Glutamatergic neuron (in vitro differentiated cells): ENCODE measurements around the gene FSD2. TPM values are rescaled to one million over a fixed set of nuclear protein-coding genes. Genes with fewer than 3 reads are reported as not detected.

ENCODE experiments used
- DNase-seq: peaks from one replicate; pipeline ENCODE4 v3.0.0; 2022
- H3K27ac Mint-ChIP-seq: one replicate; pipeline ENCODE4 v1.8.0; 2020; ENCODE audit warnings: mild to moderate bottlenecking, mixed read lengths, inconsistent platforms; ENCODE audit not compliant: unreplicated experiment
- H3K27me3 Mint-ChIP-seq: one replicate; pipeline ENCODE4 v1.8.0; 2020; ENCODE audit warnings: mild to moderate bottlenecking, moderate library complexity, mixed read lengths, inconsistent platforms; ENCODE audit not compliant: unreplicated experiment
- H3K36me3 Mint-ChIP-seq: one replicate; pipeline ENCODE4 v1.8.0; 2020; ENCODE audit warnings: mild to moderate bottlenecking, mixed read lengths, inconsistent platforms; ENCODE audit not compliant: unreplicated experiment
- H3K4me1 Mint-ChIP-seq: one replicate; pipeline ENCODE4 v1.8.0; 2020; ENCODE audit warnings: mild to moderate bottlenecking, low read depth, mixed read lengths, inconsistent platforms; ENCODE audit not compliant: unreplicated experiment
- H3K4me3 Mint-ChIP-seq: one replicate; pipeline ENCODE4 v1.8.0; 2020; ENCODE audit warnings: mild to moderate bottlenecking, mixed read lengths, inconsistent platforms; ENCODE audit not compliant: unreplicated experiment
- H3K9me3 Mint-ChIP-seq: one replicate; pipeline ENCODE4 v1.8.0; 2020; ENCODE audit warnings: mild to moderate bottlenecking, moderate library complexity, mixed read lengths, inconsistent platforms; ENCODE audit not compliant: unreplicated experiment
- total RNA-seq: library from RNA; stranded (reverse); fragmentation: NEBNext Ultra II Directional; extraction: Animal tissue kit (Norgen Biotek cat#: 25700); gene quantifications from one replicate; pipeline ENCODE4 v1.2.1, GENCODE V29; 2021; ENCODE audit not compliant: unreplicated experiment
- TF ChIP-seq, protein P1 (sequence below): fragments of 200-600 bp; sonication (generic); IDR thresholded peaks from one replicate; pipeline ENCODE4 v1.5.0; 2021; ENCODE audit not compliant: partially characterized antibody, unreplicated experiment

Gene FSD2
- total RNA-seq, 1 donor from 2014 or later, result not detected

DNA sequence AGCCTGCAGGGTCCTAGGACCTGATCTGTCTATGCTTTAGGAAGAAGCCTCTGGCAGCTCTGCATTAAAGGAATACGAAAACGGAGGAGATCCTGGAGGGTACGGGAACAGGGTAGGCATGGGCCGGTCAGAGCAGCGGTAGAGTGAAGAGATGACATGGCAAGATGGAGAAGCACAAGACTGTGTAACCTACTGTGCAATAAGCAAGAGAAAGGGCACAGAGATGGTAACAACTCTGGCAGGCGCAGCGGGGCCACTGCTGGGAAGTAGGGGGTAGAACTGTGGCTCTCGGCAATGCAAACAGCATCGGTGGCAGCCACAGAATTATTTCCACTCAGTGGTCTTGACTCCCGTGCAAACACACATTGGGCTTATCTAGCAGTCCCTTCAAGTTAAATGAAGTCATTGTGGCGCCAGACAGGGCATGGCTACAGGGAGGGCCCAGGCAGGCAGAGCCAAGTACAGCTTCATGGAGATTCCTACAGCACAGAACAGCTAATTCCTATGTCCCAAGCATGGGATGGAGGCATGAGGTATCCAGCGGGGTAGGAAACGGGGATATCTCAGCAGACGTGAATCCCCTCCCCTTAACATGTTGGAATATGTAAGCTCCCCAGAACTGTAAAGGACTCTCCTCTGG lies 32.3 kb upstream of the FSD2 start:
- Mint-ChIP-seq H3K27me3 (no peaks in the 10 kb centered on the region), H3K4me1 (no peaks in the 10 kb centered on the region), H3K4me3 (no peak overlapping the region), H3K27ac (no peak overlapping the region), H3K36me3 (peaks cover 7% of the 10 kb centered on the region), H3K9me3 (peaks cover 2% of the 10 kb centered on the region)
- DNase-seq, result no peak
- TF ChIP-seq, protein P1, sequence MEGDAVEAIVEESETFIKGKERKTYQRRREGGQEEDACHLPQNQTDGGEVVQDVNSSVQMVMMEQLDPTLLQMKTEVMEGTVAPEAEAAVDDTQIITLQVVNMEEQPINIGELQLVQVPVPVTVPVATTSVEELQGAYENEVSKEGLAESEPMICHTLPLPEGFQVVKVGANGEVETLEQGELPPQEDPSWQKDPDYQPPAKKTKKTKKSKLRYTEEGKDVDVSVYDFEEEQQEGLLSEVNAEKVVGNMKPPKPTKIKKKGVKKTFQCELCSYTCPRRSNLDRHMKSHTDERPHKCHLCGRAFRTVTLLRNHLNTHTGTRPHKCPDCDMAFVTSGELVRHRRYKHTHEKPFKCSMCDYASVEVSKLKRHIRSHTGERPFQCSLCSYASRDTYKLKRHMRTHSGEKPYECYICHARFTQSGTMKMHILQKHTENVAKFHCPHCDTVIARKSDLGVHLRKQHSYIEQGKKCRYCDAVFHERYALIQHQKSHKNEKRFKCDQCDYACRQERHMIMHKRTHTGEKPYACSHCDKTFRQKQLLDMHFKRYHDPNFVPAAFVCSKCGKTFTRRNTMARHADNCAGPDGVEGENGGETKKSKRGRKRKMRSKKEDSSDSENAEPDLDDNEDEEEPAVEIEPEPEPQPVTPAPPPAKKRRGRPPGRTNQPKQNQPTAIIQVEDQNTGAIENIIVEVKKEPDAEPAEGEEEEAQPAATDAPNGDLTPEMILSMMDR, result no peak

DNA sequence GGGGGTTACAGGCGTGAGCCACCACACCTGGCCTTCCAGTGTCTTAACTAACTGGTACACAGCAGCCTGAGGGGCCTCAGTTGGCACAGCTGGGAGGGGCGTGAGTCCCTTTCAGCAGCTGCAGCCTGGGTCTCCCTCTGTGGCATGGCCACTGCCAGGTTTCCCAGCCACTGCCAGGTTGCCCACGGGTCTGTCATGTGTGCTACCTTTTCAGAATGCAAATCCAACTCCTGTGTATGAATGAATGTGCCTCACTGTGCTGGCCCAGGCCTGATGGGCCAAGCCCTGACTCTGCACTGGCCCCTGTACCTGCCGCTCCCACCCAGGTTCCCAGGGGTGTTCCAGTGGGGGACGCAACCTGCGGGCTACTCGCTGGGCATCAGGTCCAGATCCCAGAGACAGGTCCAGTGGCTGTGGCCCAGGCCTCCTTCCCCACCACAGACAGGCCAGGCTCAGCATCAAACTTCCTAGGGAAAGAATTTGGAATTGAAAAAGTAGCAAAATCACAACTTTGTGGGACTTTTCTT lies 29.6 kb upstream of the FSD2 start:
- H3K36me3 Mint-ChIP-seq, result peaks cover 7% of the 10 kb centered on the region
- H3K4me3 Mint-ChIP-seq, result no peak overlapping the region
- DNase-seq, result no peak
- no peaks in the 10 kb centered on the region for H3K9me3 Mint-ChIP-seq
- no peaks in the 10 kb centered on the region for H3K4me1 Mint-ChIP-seq
- TF ChIP-seq, protein P1, result no peak
- no peaks in the 10 kb centered on the region for H3K27me3 Mint-ChIP-seq
- no peak overlapping the region for H3K27ac Mint-ChIP-seq

DNA sequence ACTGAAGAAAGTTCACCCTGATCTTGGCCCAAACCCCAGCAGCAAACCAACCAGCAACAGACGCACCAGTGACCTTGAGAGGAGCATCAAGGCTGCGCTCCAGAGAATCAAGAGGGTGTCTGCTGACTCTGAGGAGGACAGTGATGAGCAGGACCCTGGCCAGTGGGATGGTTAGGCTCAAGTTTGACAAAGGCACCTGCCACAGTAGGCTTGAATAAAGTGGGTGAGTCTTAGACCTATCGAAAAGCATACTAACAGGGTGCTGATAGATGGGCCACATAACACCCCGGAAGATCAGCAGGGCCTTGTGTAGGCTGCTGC lies 27.5 kb upstream of the FSD2 start:
- Mint-ChIP-seq H3K4me3 (no peak overlapping the region), H3K36me3 (peaks cover 7% of the 10 kb centered on the region), H3K9me3 (peaks cover 2% of the 10 kb centered on the region), H3K4me1 (no peaks in the 10 kb centered on the region), H3K27ac (no peak overlapping the region), H3K27me3 (no peaks in the 10 kb centered on the region)
- no peak for DNase-seq
- TF ChIP-seq, protein P1, result no peak

DNA sequence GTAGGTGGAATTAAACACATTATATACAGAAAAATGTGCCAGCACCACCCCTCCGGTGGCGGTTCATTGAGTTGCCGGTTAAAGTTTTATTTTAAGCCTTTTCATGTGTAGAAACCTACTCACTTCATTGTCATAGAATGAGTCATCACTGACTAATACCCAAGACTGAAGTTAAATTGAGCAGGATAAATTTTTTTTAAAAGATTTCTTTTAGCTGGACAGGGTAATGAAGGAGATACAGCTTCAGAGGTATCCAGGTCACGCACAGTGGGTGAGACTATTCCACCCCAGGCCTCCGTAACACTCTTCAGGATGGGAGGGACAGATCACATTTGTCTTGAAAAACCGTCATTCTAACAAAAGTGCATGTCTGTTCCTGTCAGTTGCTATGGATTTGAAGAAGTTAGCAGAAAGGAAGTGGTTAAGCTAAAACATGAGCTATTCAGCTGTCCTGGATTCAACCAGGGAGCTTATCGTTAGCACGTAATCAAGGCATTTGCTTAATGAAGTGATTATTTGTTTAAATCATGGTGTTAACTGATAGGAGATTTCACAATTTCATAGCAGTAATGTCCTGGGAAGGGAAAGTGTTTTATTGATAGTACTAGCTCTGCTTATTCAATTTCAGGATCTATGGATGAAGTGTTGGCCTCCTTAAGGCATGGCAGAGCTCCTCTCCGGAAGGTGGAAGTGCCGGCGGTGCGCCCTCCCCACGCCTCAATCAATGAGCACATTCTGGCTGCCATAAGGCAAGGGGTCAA lies 26.9 kb upstream of the FSD2 start:
- no peaks in the 10 kb centered on the region for H3K4me1 Mint-ChIP-seq
- TF ChIP-seq, protein P1, result no peak
- H3K27ac Mint-ChIP-seq, result no peak overlapping the region
- DNase-seq, result no peak
- H3K9me3 Mint-ChIP-seq, result peaks cover 2% of the 10 kb centered on the region
- no peaks in the 10 kb centered on the region for H3K27me3 Mint-ChIP-seq
- H3K4me3 Mint-ChIP-seq, result no peak overlapping the region
- peaks cover 7% of the 10 kb centered on the region for H3K36me3 Mint-ChIP-seq
